ENCODE data around the gene DCLK2. TPM values are rescaled to one million over a fixed set of nuclear protein-coding genes. Genes with fewer than 3 reads are reported as not detected.
A peak's percentile ranks its signal among the peaks of the same experiment; 100 is the strongest.
"Not testable (repeated sequence)": the region's sequence is repeated elsewhere in the genome, so short reads cannot be mapped to it uniquely, and the experiment has no call there.

Gene DCLK2
- total and polyA plus RNA-seq, 9 donors: 4.4 to 9.8 (median 7.2) TPM

GRCh38 chr4:150176547-150176946, 98.3 kb downstream of the DCLK2 start:
- TF ChIP-seq CTCF (IDR thresholded peaks at IDR 0.05): no peak
- no peak for TF ChIP-seq POLR2A (IDR thresholded peaks at IDR 0.05)
- TF ChIP-seq EP300 (IDR thresholded peaks at IDR 0.05): no peak
- 0 to 14% (median 2%) methylated on average over 1 of the region's 1 CpG for WGBS, 3 donors
- Histone ChIP-seq H3K27ac (no peak overlapping the region), H3K9me3 (no peaks in the 10 kb centered on the region), H3K4me3 (no peak overlapping the region), H3K27me3 (no peaks in the 10 kb centered on the region), H3K36me3 (no peaks in the 10 kb centered on the region), H3K4me1 (ENCODE audit: insufficient read depth) (peaks cover 4% of the 10 kb centered on the region)
- intact Hi-C loops (cut with DNase I): no loop called here
- no peak for DNase-seq

- no peaks in the 10 kb centered on the region for H3K9me3 ChIP-seq
- no peaks in the 10 kb centered on the region for H3K36me3 ChIP-seq
- WGBS, 3 donors: 50 to 71% (median 68%) methylated on average over 4 of the region's 4 CpGs
- intact Hi-C loops (cut with DNase I): no loop called here
- DNase-seq: no peak
- no peak overlapping the region for H3K4me3 ChIP-seq
- H3K27me3 ChIP-seq: no peaks in the 10 kb centered on the region
- H3K27ac ChIP-seq: no peak overlapping the region
- peaks cover 7% of the 10 kb centered on the region for H3K4me1 ChIP-seq (ENCODE audit: insufficient read depth)
- no peak for TF ChIP-seq EP300 (IDR thresholded peaks at IDR 0.05)
- TF ChIP-seq POLR2A (IDR thresholded peaks at IDR 0.05): no peak
- TF ChIP-seq CTCF (IDR thresholded peaks at IDR 0.05): no peak
Observed at GRCh38 chr4:150178161-150178560, 99.9 kb downstream of the DCLK2 start.

GRCh38 chr4:150181536-150181935, 103.3 kb downstream of the DCLK2 start:
- DNase-seq: no peak
- peaks cover 6% of the 10 kb centered on the region for H3K4me1 ChIP-seq (ENCODE audit: insufficient read depth)
- H3K4me3 ChIP-seq: no peak overlapping the region
- no peak overlapping the region for H3K27ac ChIP-seq
- TF ChIP-seq EP300 (IDR thresholded peaks at IDR 0.05) (peak; percentile 35), POLR2A (IDR thresholded peaks at IDR 0.05) (no peak)
- H3K9me3 ChIP-seq: no peaks in the 10 kb centered on the region
- no peaks in the 10 kb centered on the region for H3K27me3 ChIP-seq
- no peaks in the 10 kb centered on the region for H3K36me3 ChIP-seq
- intact Hi-C loops (cut with DNase I): no loop called here

- no peak overlapping the region for H3K27ac ChIP-seq
- H3K4me3 ChIP-seq: no peak overlapping the region
- H3K36me3 ChIP-seq: no peaks in the 10 kb centered on the region
- 45 to 66% (median 55%) methylated on average over 2 of the region's 2 CpGs for WGBS, 3 donors
- no peaks in the 10 kb centered on the region for H3K9me3 ChIP-seq
- intact Hi-C loops (cut with DNase I): no loop called here
- no peaks in the 10 kb centered on the region for H3K27me3 ChIP-seq
- TF ChIP-seq EP300 (IDR thresholded peaks at IDR 0.05) (no peak), POLR2A (IDR thresholded peaks at IDR 0.05) (no peak), CTCF (IDR thresholded peaks at IDR 0.05) (no peak)
- peaks cover 4% of the 10 kb centered on the region for H3K4me1 ChIP-seq (ENCODE audit: insufficient read depth)
- no peak for DNase-seq
Observed at GRCh38 chr4:150182794-150183193, 104.5 kb downstream of the DCLK2 start.

- intact Hi-C loops (cut with DNase I); H3K9me3 ChIP-seq; H3K27me3 ChIP-seq; H3K4me1 ChIP-seq (ENCODE audit: insufficient read depth); H3K27ac ChIP-seq; H3K36me3 ChIP-seq; DNase-seq; H3K4me3 ChIP-seq: not testable (repeated sequence)
- WGBS, 3 donors: 89 to 94% (median 92%) methylated on average over 4 of the region's 4 CpGs
Observed at GRCh38 chr4:150185033-150185432, 106.8 kb downstream of the DCLK2 start.

- DNase-seq: no peak
- TF ChIP-seq EP300 (IDR thresholded peaks at IDR 0.05): no peak
- TF ChIP-seq CTCF (IDR thresholded peaks at IDR 0.05): no peak
- no peak for TF ChIP-seq POLR2A (IDR thresholded peaks at IDR 0.05)
- Histone ChIP-seq H3K36me3 (no peaks in the 10 kb centered on the region), H3K4me3 (no peak overlapping the region), H3K9me3 (no peaks in the 10 kb centered on the region), H3K27ac (no peak overlapping the region), H3K4me1 (ENCODE audit: insufficient read depth) (no peaks in the 10 kb centered on the region), H3K27me3 (no peaks in the 10 kb centered on the region)
- 82 to 86% (median 84%) methylated on average over 3 of the region's 3 CpGs for WGBS, 3 donors
- intact Hi-C loops (cut with DNase I): no loop called here
Observed at GRCh38 chr4:150192986-150193385, 114.7 kb downstream of the DCLK2 start.

GRCh38 chr4:150197256-150197655, 119.0 kb downstream of the DCLK2 start:
- H3K4me3 ChIP-seq; DNase-seq; H3K27ac ChIP-seq; intact Hi-C loops (cut with DNase I); H3K9me3 ChIP-seq; H3K36me3 ChIP-seq; H3K27me3 ChIP-seq; H3K4me1 ChIP-seq (ENCODE audit: insufficient read depth): not testable (repeated sequence)
- 91 to 98% (median 94%) methylated on average over 4 of the region's 4 CpGs for WGBS, 3 donors

All from ovary (tissue), 9 donors.